Lower leg skin (tissue), 3 donors: ENCODE measurements around the gene BFSP1.

Experiments
- CTCF ChIP-seq, 3 donors: fragments of 450-650 bp; IDR thresholded peaks; one replicate each; pipeline ENCODE4 v1.5.1; 2016; ENCODE audit warnings: antibody characterized with exemption in 3 of 3, mild to moderate bottlenecking in 3 of 3, moderate library complexity in 2 of 3
- POLR2A ChIP-seq, 2 donors: fragments of 450-650 bp; IDR thresholded peaks; one replicate each; pipeline ENCODE4 v1.6.1; 2016 to 2017; ENCODE audit warnings: antibody characterized with exemption in 2 of 2, mild to moderate bottlenecking in 1 of 2, moderate library complexity in 1 of 2

GRCh38 chr20:17513939-17514338 is 17.2 kb downstream of the BFSP1 start:
- TF ChIP-seq CTCF (IDR thresholded peaks at IDR 0.05) (no peak), POLR2A (IDR thresholded peaks at IDR 0.05) (no peak)
